ENCODE measurements around the gene HPGD. TPM values are rescaled to one million over a fixed set of nuclear protein-coding genes. Genes with fewer than 3 reads are reported as not detected.

HPGD gene
- total and polyA plus RNA-seq, 2 of the 8 experiments (the other 6 are each of a cell fraction or from before 2014, with no cell fraction given): 1.1 to 1.3 TPM

DNA sequence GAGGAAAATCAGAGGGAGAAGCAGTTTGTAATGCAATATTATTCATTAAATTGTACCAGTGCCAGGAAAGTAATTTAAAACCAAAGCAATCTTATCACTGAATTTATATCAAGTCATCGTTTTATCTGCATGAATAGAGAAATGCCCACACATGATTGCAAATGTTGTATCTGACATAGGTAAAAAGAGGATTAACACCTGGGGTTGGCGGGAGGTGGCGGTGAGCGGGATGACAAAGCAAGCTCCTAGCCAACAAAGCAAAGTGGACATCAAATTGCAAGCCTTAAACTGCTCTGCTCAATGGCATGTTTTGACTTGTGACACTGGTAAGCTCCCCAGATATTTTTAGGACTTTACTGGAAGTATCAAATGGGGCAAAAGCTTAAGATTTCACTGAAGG lies 16.4 kb downstream of the HPGD start:
- Histone ChIP-seq H4K5ac (ENCODE audit: insufficient read length, low read depth, low read length) (no peak overlapping the region), H3K18ac (ENCODE audit: extremely low read depth, low read length) (no peak overlapping the region), H4K91ac (replicated peaks; ENCODE audit: insufficient read length, low read length) (no peak overlapping the region), H2AK5ac (ENCODE audit: low read depth, low read length) (no peak overlapping the region), H3K4me3 (ENCODE audit: extremely low read depth in 1 of 4, insufficient read depth in 2 of 4, low read depth in 3 of 4, low read length in 4 of 4) (no peak overlapping the region), H3K27ac (ENCODE audit: low read depth, low read length) (no peak overlapping the region), H3K23me2 (ENCODE audit: low read depth, low read length) (no peaks in the 10 kb centered on the region), H2BK12ac (ENCODE audit: low read depth, low read length) (no peak overlapping the region), H3K4me1 (replicated peaks in 1 of 4; ENCODE audit: control insufficient read depth in 3 of 4, insufficient read depth in 4 of 4, low read length in 3 of 4) (no peaks in the 10 kb centered on the region), H3K4ac (replicated peaks; ENCODE audit: insufficient read length, low read depth, low read length) (no peak overlapping the region), H3K79me1 (ENCODE audit: low read depth, low read length) (no peaks in the 10 kb centered on the region), H3K79me2 (ENCODE audit: control insufficient read depth in 1 of 2, insufficient read depth in 2 of 2, low read length in 2 of 2) (no peaks in the 10 kb centered on the region), H2BK15ac (ENCODE audit: low read length) (no peak overlapping the region), H3K14ac (ENCODE audit: insufficient read length) (no peak overlapping the region), H3K9ac (replicated peaks in 1 of 4; ENCODE audit: extremely low read depth in 1 of 4, low read depth in 3 of 4, low read length in 3 of 4) (no peak overlapping the region), H4K8ac (ENCODE audit: extremely low read depth, insufficient read depth, low read length) (no peak overlapping the region), H3K23ac (ENCODE audit: insufficient read length) (no peak overlapping the region), H2BK5ac (ENCODE audit: low read depth, low read length) (no peak overlapping the region), H4K20me1 (replicated peaks in 1 of 2; ENCODE audit: control insufficient read depth in 1 of 2, insufficient read depth in 2 of 2, low read length in 2 of 2) (no peaks in the 10 kb centered on the region), H3K56ac (replicated peaks; ENCODE audit: insufficient read length, low read depth, low read length) (no peak overlapping the region), H3K9me3 (ENCODE audit: insufficient read depth in 2 of 2, low read depth in 1 of 2, low read length in 1 of 2) (no peaks in the 10 kb centered on the region; a peak in 1 of 4 replicates), H3K36me3 (ENCODE audit: control insufficient read depth in 2 of 4, insufficient read depth in 4 of 4, low read length in 3 of 4) (no peaks in the 10 kb centered on the region; a peak in 1 of 8 replicates), H2AFZ (ENCODE audit: low read length) (no peak overlapping the region), H3K4me2 (ENCODE audit: insufficient read depth in 1 of 2, low read depth in 2 of 2, low read length in 2 of 2) (no peak overlapping the region), H3K27me3 (replicated peaks in 1 of 4; ENCODE audit: control insufficient read depth in 3 of 4, extremely low read depth in 1 of 4, insufficient read depth in 3 of 4, low read length in 3 of 4) (no peaks in the 10 kb centered on the region), H2BK120ac (replicated peaks; ENCODE audit: low read depth, low read length) (no peak overlapping the region), H2BK20ac (ENCODE audit: low read length) (no peak overlapping the region)
- CTCF ChIA-PET (ENCODE audit: partially characterized antibody): interaction anchor here (0.6 kb wide), 1 partner anchor 72 kb away, joined by 3 read pairs; no protein-coding TSS in a partner anchor
- FAIRE-seq (no peak), DNase-seq (ENCODE audit: low read depth in 1 of 2, low spot score in 2 of 2) (no peak)
- POLR2A ChIA-PET (ENCODE audit: partially characterized antibody): no interaction called here
- WGBS, 2 experiments (ENCODE audit: extremely low coverage in 1 of 2, insufficient coverage in 1 of 2, insufficient read length in 1 of 2, insufficient replicate concordance in 2 of 2, low coverage in 1 of 2, low lambda C conversion rate in 2 of 2, missing lambda C conversion rate in 1 of 2): 94% methylated on average over 4 of the region's 4 CpGs; no CpG with 5 or more reads in 1 of the 2 experiments
- TF ChIP-seq FOSL1 (IDR thresholded peaks at IDR 0.05; ENCODE audit: insufficient read depth, low read depth, low read length) (no peak), KDM5A (IDR thresholded peaks at IDR 0.05; ENCODE audit: low read length) (no peak), POLR2A (IDR thresholded peaks at IDR 0.05; ENCODE audit: control extremely low read depth in 1 of 2, low read depth in 2 of 2, low read length in 2 of 2) (no peak), TAF1 (IDR thresholded peaks at IDR 0.05; ENCODE audit: low read depth, low read length) (no peak), RFX5 (IDR thresholded peaks at IDR 0.05; ENCODE audit: borderline replicate concordance, low read depth, low read length) (no peak), RBBP5 (IDR thresholded peaks at IDR 0.05; ENCODE audit: borderline replicate concordance, low read depth, low read length) (no peak), TBP (IDR thresholded peaks at IDR 0.05; ENCODE audit: low read depth, low read length) (no peak), SIX5 (IDR thresholded peaks at IDR 0.05; ENCODE audit: low read depth, low read length) (no peak), JUND (IDR thresholded peaks at IDR 0.05; ENCODE audit: low read length) (no peak), EZH2 (IDR thresholded peaks at IDR 0.05; ENCODE audit: low read depth, low read length, severe bottlenecking) (no peak)
